Activated CD4-positive, alpha-beta T cell treated with anti-CD3 and anti-CD28 coated beads, Interleukin-2, amount 50 U/mL, for 16 hours (primary cell): Measurements from ENCODE around the gene NUCB2.

Experiments used
- DNase-seq: peaks from one replicate; pipeline ENCODE4 v3.0.0-alpha.2; 2020

NUCB2 gene

GRCh38 chr11:17272801-17273200, 3.7 kb upstream of the NUCB2 start:
- no peak for DNase-seq

GRCh38 chr11:17273211-17273610, 3.3 kb upstream of the NUCB2 start:
- DNase-seq, result no peak

GRCh38 chr11:17273668-17274282, 2.8 kb upstream of the NUCB2 start:
- no peak for DNase-seq

- DNase-seq, result no peak
Measured at GRCh38 chr11:17275400-17276235, 921 bp upstream of the NUCB2 start.

- peak; percentile 73 for DNase-seq
Measured at GRCh38 chr11:17277024-17277584, 565 bp downstream of the NUCB2 start.

- DNase-seq, result no peak
Measured at GRCh38 chr11:17280494-17281127, 4.1 kb downstream of the NUCB2 start.

- DNase-seq, result no peak
Measured at GRCh38 chr11:17286332-17286731, 9.8 kb downstream of the NUCB2 start.

- DNase-seq, result no peak
Measured at GRCh38 chr11:17287058-17287457, 10.5 kb downstream of the NUCB2 start.

GRCh38 chr11:17291710-17292109, 15.2 kb downstream of the NUCB2 start:
- no peak for DNase-seq

GRCh38 chr11:17293311-17293710, 16.8 kb downstream of the NUCB2 start:
- no peak for DNase-seq

- DNase-seq, result peak; percentile 59
Measured at GRCh38 chr11:17294033-17294432, 17.5 kb downstream of the NUCB2 start.

GRCh38 chr11:17296852-17297559, 20.5 kb downstream of the NUCB2 start:
- peak; percentile 82 for DNase-seq

- peak; percentile 91 for DNase-seq
Measured at GRCh38 chr11:17298302-17298701, 21.8 kb downstream of the NUCB2 start.

GRCh38 chr11:17300372-17300771, 23.8 kb downstream of the NUCB2 start:
- DNase-seq, result no peak

GRCh38 chr11:17313349-17314231, 37.1 kb downstream of the NUCB2 start:
- no peak for DNase-seq

- no peak for DNase-seq
Measured at GRCh38 chr11:17314232-17314547, 37.7 kb downstream of the NUCB2 start.

- no peak for DNase-seq
Measured at GRCh38 chr11:17314904-17315426, 38.4 kb downstream of the NUCB2 start.

- DNase-seq, result no peak
Measured at GRCh38 chr11:17328871-17329494, 52.4 kb downstream of the NUCB2 start.

GRCh38 chr11:17331669-17332068, 55.1 kb downstream of the NUCB2 start:
- no peak for DNase-seq

GRCh38 chr11:17333799-17334586, 57.5 kb downstream of the NUCB2 start:
- no peak for DNase-seq

- DNase-seq, result no peak
Measured at GRCh38 chr11:17343257-17343656, 66.7 kb downstream of the NUCB2 start.
